ENCODE results near the gene CMTM3. TPM values are rescaled to one million over a fixed set of nuclear protein-coding genes. Genes with fewer than 3 reads are reported as not detected.

CMTM3 gene
- total RNA-seq (10 to 100 TPM; 63.5 to 84.8 (median 75.4) TPM), total RNA-seq (42.8 to 129 (median 72.6) reads per million in 29 experiments)
- total RNA-seq (2013), result 44.3 TPM

GRCh38 chr16:66604376-66605176, at the start of gene CMTM3:
Gene CMTM3 (plus strand): TSS chr16:66604704. CDS start chr16:66604806, 102 bp downstream.
- ChIA-PET CTCF (interaction anchor here (0.5 to 2.5 kb wide), 7 partner anchors 15 to 285 kb away, joined by 3 to 17 read pairs (median 3); partner anchors contain the start of gene NAE1 (in 1 of the 2)), POLR2A (no interaction called here)
- ATAC-seq (replicated peaks in 1 of 4) (peak; percentile 56 to 61 (median 58)), DNase-seq (peak; percentile 34 to 82 (median 63))
- under 1% methylated on average over 75 of the region's 96 CpGs for WGBS (ENCODE audit: insufficient coverage)
- Histone ChIP-seq H3K9me3 (no peaks in the 10 kb centered on the region), H3K27ac (ENCODE audit: low read length) (peak within 1 kb of the TSS; percentile 74), H3K4me3 (ENCODE audit: control insufficient read depth in 1 of 2, extremely low read depth in 1 of 2, low read length in 1 of 2) (peak within 1 kb of the TSS; percentile 72 to 87), H3K36me3 (ENCODE audit: control insufficient read depth in 2 of 2, extremely low read depth in 1 of 2, insufficient read depth in 1 of 2, low read length in 1 of 2) (peaks cover 1 to 10% of the 10 kb centered on the region in 2 donors), H3K4me1 (ENCODE audit: control insufficient read depth in 1 of 2, extremely low read depth in 1 of 2, insufficient read depth in 2 of 2, low read length in 2 of 2) (peaks cover 9 to 54% of the 10 kb centered on the region in 2 experiments), H3K27me3 (replicated peaks in 1 of 2; ENCODE audit: control insufficient read depth in 2 of 2, extremely low read depth in 1 of 2, insufficient read depth in 2 of 2, low read length in 1 of 2) (no peaks in the 10 kb centered on the region)
- H3K27ac Mint-ChIP-seq, result peak within 1 kb of the TSS; percentile 93 to 94
- H3K4me3 Mint-ChIP-seq, result peak within 1 kb of the TSS; percentile 86 to 96 (median 90)
- H3K9me3 Mint-ChIP-seq, result peaks cover 0 to 4% (median 0%) of the 10 kb centered on the region in 3 donors
- no peaks in the 10 kb centered on the region for H3K27me3 Mint-ChIP-seq
- H3K36me3 Mint-ChIP-seq, result peaks cover 3% of the 10 kb centered on the region
- H3K4me1 Mint-ChIP-seq, result peaks cover 44 to 62% (median 50%) of the 10 kb centered on the region in 3 donors

- Mint-ChIP-seq H3K4me3 (no peak overlapping the region), H3K4me1 (peaks cover 71 to 87% (median 84%) of the 10 kb centered on the region in 3 donors), H3K36me3 (peaks cover 18% of the 10 kb centered on the region), H3K9me3 (no peaks in the 10 kb centered on the region), H3K27me3 (no peaks in the 10 kb centered on the region), H3K27ac (peak overlapping the region; percentile 81 to 82)
- no peaks in the 10 kb centered on the region for H3K9me3 ChIP-seq
- no peak overlapping the region for H3K4me3 ChIP-seq (ENCODE audit: control insufficient read depth in 1 of 2, extremely low read depth in 1 of 2, low read length in 1 of 2)
- no peak for ATAC-seq (replicated peaks in 1 of 4)
- H3K27me3 ChIP-seq (replicated peaks in 1 of 2; ENCODE audit: control insufficient read depth in 2 of 2, extremely low read depth in 1 of 2, insufficient read depth in 2 of 2, low read length in 1 of 2), result no peaks in the 10 kb centered on the region
- peak overlapping the region; percentile 11 for H3K27ac ChIP-seq (ENCODE audit: low read length)
- 40% methylated on average over 1 of the region's 1 CpG for WGBS (ENCODE audit: insufficient coverage)
- ChIA-PET POLR2A (interaction anchor here (0.6 kb wide), 2 partner anchors 9 to 134 kb away, joined by 5 to 7 read pairs; no protein-coding TSS in a partner anchor), CTCF (interaction anchor here in 1 of 2 donors (0.7 kb wide), 1 partner anchor 49 kb away, joined by 3 read pairs; no protein-coding TSS in a partner anchor)
- DNase-seq, result no peak
- peaks cover 5 to 39% of the 10 kb centered on the region in 2 experiments for H3K4me1 ChIP-seq (ENCODE audit: control insufficient read depth in 1 of 2, extremely low read depth in 1 of 2, insufficient read depth in 2 of 2, low read length in 2 of 2)
- H3K36me3 ChIP-seq (ENCODE audit: control insufficient read depth in 2 of 2, extremely low read depth in 1 of 2, insufficient read depth in 1 of 2, low read length in 1 of 2), result peaks cover 4 to 51% of the 10 kb centered on the region in 2 donors
Measured at GRCh38 chr16:66560107-66560506, 44.4 kb upstream of the CMTM3 start.

DNA sequence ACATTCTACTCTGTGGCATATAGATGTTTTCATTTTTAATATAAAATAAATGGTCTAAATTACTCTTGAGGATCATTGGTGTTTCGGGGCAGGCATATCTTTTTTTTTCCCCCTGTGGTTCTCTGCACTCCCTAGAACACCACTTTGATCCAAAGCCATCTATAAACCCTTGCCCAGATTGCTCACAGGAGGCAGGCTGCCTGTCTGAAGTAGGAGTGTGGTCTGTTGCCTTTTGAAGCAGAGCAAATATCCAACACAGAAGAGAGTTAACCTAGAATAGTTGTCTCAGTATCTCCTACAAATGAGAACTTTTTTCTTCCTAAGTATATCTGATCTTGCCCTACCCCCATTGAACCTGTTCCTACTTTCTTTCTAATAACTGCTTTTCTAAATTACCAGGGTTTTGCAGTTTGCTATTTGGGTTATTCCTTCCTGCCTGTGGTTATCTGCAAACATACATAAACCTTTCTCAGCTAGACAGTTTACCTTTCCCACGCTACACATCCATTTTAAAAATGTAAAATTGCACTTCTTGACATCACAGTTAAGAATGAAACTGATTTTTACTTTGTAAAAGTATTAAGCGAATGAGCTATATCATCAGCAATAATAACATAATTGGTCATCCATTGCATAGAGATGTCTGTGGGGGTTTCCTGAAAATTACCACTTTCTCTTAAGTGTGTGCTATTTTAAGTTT, 43.0 kb upstream of the CMTM3 start:
- CTCF ChIA-PET, result interaction anchor here (0.5 to 3.9 kb wide), 15 partner anchors 8 to 190 kb away, joined by 3 to 29 read pairs (median 6); partner anchors contain the start of genes CKLF (in 1 of the 2), CMTM3 (in 1 of the 2) and DYNC1LI2 (in 1 of the 2)
- Histone ChIP-seq H3K27me3 (replicated peaks in 1 of 2; ENCODE audit: control insufficient read depth in 2 of 2, extremely low read depth in 1 of 2, insufficient read depth in 2 of 2, low read length in 1 of 2) (no peaks in the 10 kb centered on the region), H3K9me3 (no peaks in the 10 kb centered on the region), H3K4me3 (ENCODE audit: control insufficient read depth in 1 of 2, extremely low read depth in 1 of 2, low read length in 1 of 2) (no peak overlapping the region), H3K36me3 (ENCODE audit: control insufficient read depth in 2 of 2, extremely low read depth in 1 of 2, insufficient read depth in 1 of 2, low read length in 1 of 2) (peaks cover 4 to 61% of the 10 kb centered on the region in 2 donors), H3K27ac (ENCODE audit: low read length) (peak overlapping the region; percentile 30), H3K4me1 (ENCODE audit: control insufficient read depth in 1 of 2, extremely low read depth in 1 of 2, insufficient read depth in 2 of 2, low read length in 2 of 2) (peaks cover 5 to 32% of the 10 kb centered on the region in 2 experiments)
- Mint-ChIP-seq H3K27ac (peak overlapping the region; percentile 82 to 90), H3K4me1 (peaks cover 58 to 75% (median 70%) of the 10 kb centered on the region in 3 donors), H3K4me3 (peak overlapping the region in 2 of 3 donors; percentile 1), H3K27me3 (no peaks in the 10 kb centered on the region), H3K9me3 (no peaks in the 10 kb centered on the region), H3K36me3 (peaks cover 22% of the 10 kb centered on the region)
- no CpG with 5 or more reads among the region's 3 CpGs for WGBS (ENCODE audit: insufficient coverage)
- POLR2A ChIA-PET, result no interaction called here
- DNase-seq (no peak), ATAC-seq (replicated peaks in 1 of 4) (no peak)

- WGBS (ENCODE audit: insufficient coverage), result no CpG with 5 or more reads among the region's 1 CpG
- Mint-ChIP-seq H3K27me3 (no peaks in the 10 kb centered on the region), H3K9me3 (no peaks in the 10 kb centered on the region), H3K36me3 (peaks cover 29% of the 10 kb centered on the region), H3K27ac (peak overlapping the region; percentile 78 to 81), H3K4me3 (no peak overlapping the region), H3K4me1 (peaks cover 55 to 67% (median 66%) of the 10 kb centered on the region in 3 donors)
- Histone ChIP-seq H3K36me3 (ENCODE audit: control insufficient read depth in 2 of 2, extremely low read depth in 1 of 2, insufficient read depth in 1 of 2, low read length in 1 of 2) (peaks cover 4 to 69% of the 10 kb centered on the region in 2 donors), H3K4me1 (ENCODE audit: control insufficient read depth in 1 of 2, extremely low read depth in 1 of 2, insufficient read depth in 2 of 2, low read length in 2 of 2) (peaks cover 5 to 29% of the 10 kb centered on the region in 2 experiments), H3K27me3 (replicated peaks in 1 of 2; ENCODE audit: control insufficient read depth in 2 of 2, extremely low read depth in 1 of 2, insufficient read depth in 2 of 2, low read length in 1 of 2) (no peaks in the 10 kb centered on the region), H3K4me3 (ENCODE audit: control insufficient read depth in 1 of 2, extremely low read depth in 1 of 2, low read length in 1 of 2) (no peak overlapping the region), H3K27ac (ENCODE audit: low read length) (peak overlapping the region; percentile 19), H3K9me3 (no peaks in the 10 kb centered on the region)
- POLR2A ChIA-PET, result interaction anchor here (0.7 to 1.5 kb wide), 2 partner anchors 9 to 17 kb away, joined by 3 to 8 read pairs; partner anchors contain the start of gene CMTM2 (in 1 of the 2)
- peak in 1 of 35 experiments; percentile 51 for DNase-seq
- peak in 3 of 4 experiments; percentile 60 to 78 (median 64) for ATAC-seq (replicated peaks in 1 of 4)
- CTCF ChIA-PET, result interaction anchor here (0.6 to 3.9 kb wide), 19 partner anchors 9 to 311 kb away, joined by 3 to 29 read pairs (median 5); partner anchors contain the start of genes CKLF (in 1 of the 2), CMTM3 (in 1 of the 2) and DYNC1LI2 (in 1 of the 2)
Measured at GRCh38 chr16:66562409-66562808, 42.1 kb upstream of the CMTM3 start.

DNA sequence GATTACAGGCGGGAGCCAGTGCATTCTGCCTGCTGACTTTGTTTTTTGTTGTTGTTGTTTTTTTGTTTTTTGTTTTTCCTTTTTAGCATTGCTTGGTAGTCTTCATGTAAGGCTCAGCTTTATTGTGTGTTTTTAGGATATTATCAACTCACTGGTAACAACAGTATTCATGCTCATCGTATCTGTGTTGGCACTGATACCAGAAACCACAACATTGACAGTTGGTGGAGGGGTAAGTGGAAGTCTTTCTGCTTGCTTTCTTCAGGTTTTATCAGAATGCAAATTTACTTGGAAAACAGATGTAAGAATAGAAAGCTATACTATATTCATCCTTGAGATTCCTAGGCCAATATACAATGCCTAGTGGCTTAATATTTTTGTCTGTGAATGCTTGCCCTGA, 41.5 kb upstream of the CMTM3 start:
- Histone ChIP-seq H3K4me3 (ENCODE audit: control insufficient read depth in 1 of 2, extremely low read depth in 1 of 2, low read length in 1 of 2) (no peak overlapping the region), H3K9me3 (no peaks in the 10 kb centered on the region), H3K27me3 (replicated peaks in 1 of 2; ENCODE audit: control insufficient read depth in 2 of 2, extremely low read depth in 1 of 2, insufficient read depth in 2 of 2, low read length in 1 of 2) (no peaks in the 10 kb centered on the region), H3K36me3 (ENCODE audit: control insufficient read depth in 2 of 2, extremely low read depth in 1 of 2, insufficient read depth in 1 of 2, low read length in 1 of 2) (peaks cover 4 to 63% of the 10 kb centered on the region in 2 donors), H3K27ac (ENCODE audit: low read length) (peak overlapping the region; percentile 7), H3K4me1 (ENCODE audit: control insufficient read depth in 1 of 2, extremely low read depth in 1 of 2, insufficient read depth in 2 of 2, low read length in 2 of 2) (peaks cover 5 to 29% of the 10 kb centered on the region in 2 experiments)
- ChIA-PET CTCF (interaction anchor here (0.5 to 3.9 kb wide), 22 partner anchors 9 to 530 kb away, joined by 3 to 29 read pairs (median 5); partner anchors contain the start of genes CKLF (in 1 of the 2), CMTM3 (in 1 of the 2) and DYNC1LI2 (in 1 of the 2)), POLR2A (interaction anchor here (0.7 to 1.5 kb wide), 3 partner anchors 9 to 17 kb away, joined by 3 to 8 read pairs (median 3); partner anchors contain the start of gene CMTM2 (in 1 of the 2))
- H3K4me3 Mint-ChIP-seq, result peak overlapping the region in 2 of 3 donors; percentile 13 to 44
- ATAC-seq (replicated peaks in 1 of 4) (no peak), DNase-seq (no peak)
- peak overlapping the region; percentile 78 to 81 for H3K27ac Mint-ChIP-seq
- H3K4me1 Mint-ChIP-seq, result peaks cover 51 to 63% (median 61%) of the 10 kb centered on the region in 3 donors
- peaks cover 32% of the 10 kb centered on the region for H3K36me3 Mint-ChIP-seq
- no peaks in the 10 kb centered on the region for H3K9me3 Mint-ChIP-seq
- WGBS (ENCODE audit: insufficient coverage), result 83% methylated on average over 1 of the region's 2 CpGs
- no peaks in the 10 kb centered on the region for H3K27me3 Mint-ChIP-seq
